BLaER1 (cell line): ENCODE results near the gene SLC24A3.
A peak's percentile ranks its signal among the peaks of the same experiment; 100 is the strongest.

Source experiments
- H3K27ac ChIP-seq: shearing (Covaris generic); formaldehyde crosslinking; 2 replicates; pipeline ENCODE4 v1.8.1; 2022
- H3K27me3 ChIP-seq: shearing (Covaris generic); formaldehyde crosslinking; 2 replicates; pipeline ENCODE4 v1.8.1; 2022
- H3K36me3 ChIP-seq: shearing (Covaris generic); formaldehyde crosslinking; 2 replicates; pipeline ENCODE4 v1.8.1; 2022
- H3K4me1 ChIP-seq: shearing (Covaris generic); formaldehyde crosslinking; 2 replicates; pipeline ENCODE4 v1.8.1; 2022
- H3K4me2 ChIP-seq: shearing (Covaris generic); formaldehyde crosslinking; 2 replicates; pipeline ENCODE4 v1.8.1; 2022
- H3K4me3 ChIP-seq: shearing (Covaris generic); formaldehyde crosslinking; 2 replicates; pipeline ENCODE4 v1.8.1; 2022
- H3K9ac ChIP-seq: shearing (Covaris generic); formaldehyde crosslinking; 2 replicates; pipeline ENCODE4 v1.8.1; 2022
- H3K9me3 ChIP-seq: shearing (Covaris generic); formaldehyde crosslinking; 2 replicates; pipeline ENCODE4 v1.8.1; 2022
- H4K20me1 ChIP-seq: shearing (Covaris generic); formaldehyde crosslinking; 2 replicates; pipeline ENCODE4 v1.8.1; 2022
- Cebpa-rat ChIP-seq: shearing (Covaris generic); IDR thresholded peaks from 2 replicates; pipeline ENCODE4 v1.8.1; 2022

SLC24A3 gene

GRCh38 chr20:19426356-19426755, 213.9 kb downstream of the SLC24A3 start:
- TF ChIP-seq Cebpa-rat, result no peak
- H3K9ac ChIP-seq, result no peak overlapping the region
- H3K4me1 ChIP-seq, result peaks cover 53% of the 10 kb centered on the region
- no peaks in the 10 kb centered on the region for H4K20me1 ChIP-seq
- H3K27me3 ChIP-seq, result no peaks in the 10 kb centered on the region
- no peak overlapping the region for H3K27ac ChIP-seq
- no peak overlapping the region for H3K4me3 ChIP-seq
- H3K9me3 ChIP-seq, result peaks cover 7% of the 10 kb centered on the region
- H3K4me2 ChIP-seq, result no peak overlapping the region
- no peaks in the 10 kb centered on the region for H3K36me3 ChIP-seq

DNA sequence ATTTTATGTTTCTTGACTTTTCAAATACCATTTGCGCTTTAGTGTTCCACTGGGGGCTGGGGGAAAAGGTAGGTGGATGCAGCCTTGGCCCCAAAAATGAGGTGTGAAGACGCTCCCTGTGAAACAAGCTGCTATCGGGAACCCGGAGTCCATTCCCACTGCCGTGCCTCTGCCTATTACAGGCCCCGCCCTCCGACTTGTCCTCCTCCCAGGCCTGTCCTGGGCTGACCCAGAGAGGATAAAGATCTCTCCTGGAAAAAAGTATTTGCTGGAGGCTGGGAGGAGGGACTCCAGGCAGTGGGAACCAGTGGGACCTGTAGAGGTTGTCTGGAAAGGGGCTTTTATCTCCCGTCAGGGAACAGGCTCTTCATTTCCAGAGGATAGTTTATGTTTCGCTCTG, 215.0 kb downstream of the SLC24A3 start:
- H3K4me1 ChIP-seq, result peaks cover 50% of the 10 kb centered on the region

DNA sequence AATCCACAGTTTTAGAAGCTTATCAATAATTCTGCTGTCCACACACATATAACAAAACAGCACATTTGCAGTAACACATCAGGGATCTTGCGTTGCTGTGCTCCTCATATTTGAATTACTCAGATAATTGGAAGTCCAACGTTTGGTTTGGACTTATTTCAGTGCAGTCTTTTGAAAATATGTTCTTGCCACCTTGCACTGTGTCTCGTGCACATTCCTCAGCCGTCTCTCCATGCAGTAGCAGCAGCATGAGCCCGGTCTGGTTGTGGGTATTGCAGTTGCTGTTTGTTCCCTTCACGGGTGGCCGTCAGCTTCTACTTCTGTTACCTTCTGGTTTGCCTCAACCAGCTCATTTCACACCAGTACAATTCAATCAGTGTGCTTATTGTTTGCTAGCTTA, 215.5 kb downstream of the SLC24A3 start:
- Histone ChIP-seq H4K20me1 (no peaks in the 10 kb centered on the region), H3K36me3 (no peaks in the 10 kb centered on the region), H3K27me3 (no peaks in the 10 kb centered on the region), H3K27ac (no peak overlapping the region), H3K9ac (no peak overlapping the region), H3K4me3 (no peak overlapping the region), H3K9me3 (no peaks in the 10 kb centered on the region), H3K4me1 (peaks cover 48% of the 10 kb centered on the region), H3K4me2 (peak overlapping the region; percentile 72)
- no peak for TF ChIP-seq Cebpa-rat

More for the DNA sequence above, 215.0 kb downstream of the SLC24A3 start:
- Histone ChIP-seq H3K4me3 (no peak overlapping the region), H3K27me3 (no peaks in the 10 kb centered on the region), H3K4me2 (peak overlapping the region; percentile 72), H3K27ac (no peak overlapping the region), H4K20me1 (no peaks in the 10 kb centered on the region), H3K9ac (no peak overlapping the region), H3K36me3 (no peaks in the 10 kb centered on the region), H3K9me3 (no peaks in the 10 kb centered on the region)
- TF ChIP-seq Cebpa-rat, result no peak

GRCh38 chr20:19428324-19428723, 215.9 kb downstream of the SLC24A3 start:
- Histone ChIP-seq H3K27me3 (no peaks in the 10 kb centered on the region), H3K27ac (no peak overlapping the region)

GRCh38 chr20:19429538-19429937, 217.1 kb downstream of the SLC24A3 start:
- Histone ChIP-seq H4K20me1 (no peaks in the 10 kb centered on the region), H3K9me3 (no peaks in the 10 kb centered on the region), H3K9ac (no peak overlapping the region), H3K27ac (no peak overlapping the region), H3K4me1 (peaks cover 48% of the 10 kb centered on the region), H3K4me2 (peak overlapping the region; percentile 30; the same call in 1 of the 2 replicates), H3K4me3 (no peak overlapping the region), H3K27me3 (no peaks in the 10 kb centered on the region), H3K36me3 (no peaks in the 10 kb centered on the region)
- TF ChIP-seq Cebpa-rat, result no peak

More at GRCh38 chr20:19428324-19428723, 215.9 kb downstream of the SLC24A3 start:
- H3K4me1 ChIP-seq, result peaks cover 48% of the 10 kb centered on the region
- H4K20me1 ChIP-seq, result no peaks in the 10 kb centered on the region
- no peak for TF ChIP-seq Cebpa-rat
- no peak overlapping the region for H3K9ac ChIP-seq
- no peaks in the 10 kb centered on the region for H3K9me3 ChIP-seq
- peak overlapping the region; percentile 72 for H3K4me2 ChIP-seq
- no peaks in the 10 kb centered on the region for H3K36me3 ChIP-seq
- H3K4me3 ChIP-seq, result no peak overlapping the region

DNA sequence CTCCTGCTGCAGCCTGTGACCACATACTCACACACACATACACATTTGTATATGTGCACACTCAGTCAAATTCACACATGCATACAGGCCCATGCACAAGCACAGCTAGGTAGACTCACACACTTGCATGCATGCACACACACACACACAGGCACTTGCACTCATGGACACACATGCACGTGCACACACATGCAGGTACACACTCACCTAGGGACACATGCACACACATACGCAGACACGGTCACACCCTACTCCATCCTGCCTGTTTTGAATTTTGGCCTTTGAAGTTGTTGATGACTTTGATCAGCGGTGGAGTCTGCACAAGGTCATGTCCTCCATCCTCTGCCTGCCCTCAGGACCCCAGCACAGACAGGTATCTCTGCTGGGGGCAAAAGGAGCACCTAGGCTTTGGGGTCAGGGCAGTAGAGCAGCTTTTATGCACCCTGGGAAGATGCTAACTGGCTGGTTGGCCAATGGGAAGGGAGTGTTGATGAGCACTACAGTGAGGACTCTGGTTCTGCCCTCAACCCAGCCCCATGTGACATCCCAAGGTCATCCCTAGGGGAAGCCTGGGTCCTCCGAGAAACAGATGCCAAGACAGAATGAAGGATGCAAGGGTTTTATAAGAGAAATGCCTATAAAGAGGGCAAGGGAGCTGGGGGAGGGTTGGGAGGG, 218.3 kb downstream of the SLC24A3 start:
- Histone ChIP-seq H3K4me2 (peak overlapping the region; percentile 30), H4K20me1 (no peaks in the 10 kb centered on the region), H3K4me1 (peaks cover 49% of the 10 kb centered on the region), H3K4me3 (no peak overlapping the region), H3K27ac (no peak overlapping the region), H3K27me3 (no peaks in the 10 kb centered on the region), H3K36me3 (no peaks in the 10 kb centered on the region), H3K9ac (no peak overlapping the region), H3K9me3 (no peaks in the 10 kb centered on the region)
- TF ChIP-seq Cebpa-rat, result no peak

DNA sequence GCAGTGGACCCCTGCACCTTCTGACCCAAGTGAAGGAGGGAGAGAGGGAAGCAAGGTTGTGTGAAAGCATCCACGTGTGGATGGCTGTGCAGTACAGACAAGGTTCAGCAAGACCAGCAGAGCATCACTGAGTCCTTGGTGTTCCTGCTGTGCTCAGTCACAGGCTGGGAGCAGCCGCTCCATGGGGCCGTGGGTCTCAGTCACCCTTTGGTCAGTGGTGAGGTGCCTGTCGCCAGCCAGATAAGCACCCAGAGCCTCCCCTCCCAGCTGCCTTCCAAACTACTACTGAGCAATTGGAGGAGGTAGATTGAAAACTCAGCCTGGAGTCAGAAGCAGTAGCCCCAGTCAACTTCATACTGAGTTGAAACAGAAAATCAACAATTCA, 218.9 kb downstream of the SLC24A3 start:
- no peak overlapping the region for H3K27ac ChIP-seq
- H3K9me3 ChIP-seq, result no peaks in the 10 kb centered on the region
- H3K36me3 ChIP-seq, result no peaks in the 10 kb centered on the region
- no peaks in the 10 kb centered on the region for H3K27me3 ChIP-seq
- H3K4me2 ChIP-seq, result no peak overlapping the region
- TF ChIP-seq Cebpa-rat, result no peak
- no peaks in the 10 kb centered on the region for H4K20me1 ChIP-seq
- no peak overlapping the region for H3K4me3 ChIP-seq
- no peak overlapping the region for H3K9ac ChIP-seq
- peaks cover 49% of the 10 kb centered on the region for H3K4me1 ChIP-seq

- Histone ChIP-seq H3K36me3 (no peaks in the 10 kb centered on the region), H3K27ac (no peak overlapping the region), H3K4me3 (no peak overlapping the region), H3K9me3 (no peaks in the 10 kb centered on the region), H3K27me3 (no peaks in the 10 kb centered on the region), H3K4me1 (peaks cover 49% of the 10 kb centered on the region), H4K20me1 (no peaks in the 10 kb centered on the region), H3K4me2 (no peak overlapping the region), H3K9ac (no peak overlapping the region)
- no peak for TF ChIP-seq Cebpa-rat
Measured at GRCh38 chr20:19431906-19432305, 219.5 kb downstream of the SLC24A3 start.

GRCh38 chr20:19433371-19434350, 221.2 kb downstream of the SLC24A3 start:
- H3K4me1 ChIP-seq, result peaks cover 37% of the 10 kb centered on the region

DNA sequence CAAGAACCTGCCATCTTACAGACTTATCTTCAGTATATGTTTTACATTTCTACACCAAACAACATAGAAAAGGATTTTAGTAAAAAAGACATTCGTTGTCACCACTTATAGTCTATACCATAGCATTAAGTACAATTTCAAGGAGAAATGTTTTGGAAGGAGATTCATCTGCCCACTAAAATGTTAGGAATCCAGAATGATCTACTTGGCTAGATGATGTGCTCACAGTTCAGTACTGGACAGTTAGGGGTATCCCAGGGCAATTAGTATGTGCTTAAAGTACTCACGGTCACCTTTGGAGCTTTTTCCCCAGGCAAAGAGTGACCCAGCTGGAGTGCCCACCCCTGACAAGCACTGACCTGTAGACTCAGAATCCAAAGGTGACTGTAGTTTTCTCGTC, 222.9 kb downstream of the SLC24A3 start:
- H3K9ac ChIP-seq, result no peak overlapping the region
- H3K4me3 ChIP-seq, result no peak overlapping the region
- H3K27ac ChIP-seq, result no peak overlapping the region
- H3K4me2 ChIP-seq, result no peak overlapping the region
- H3K27me3 ChIP-seq, result no peaks in the 10 kb centered on the region
- H3K9me3 ChIP-seq, result no peaks in the 10 kb centered on the region
- H3K36me3 ChIP-seq, result no peaks in the 10 kb centered on the region
- no peak for TF ChIP-seq Cebpa-rat
- H4K20me1 ChIP-seq, result no peaks in the 10 kb centered on the region
- H3K4me1 ChIP-seq, result peaks cover 28% of the 10 kb centered on the region

More at GRCh38 chr20:19433371-19434350, 221.2 kb downstream of the SLC24A3 start:
- peak overlapping the region; percentile 78 for H3K4me2 ChIP-seq
- no peaks in the 10 kb centered on the region for H3K27me3 ChIP-seq
- TF ChIP-seq Cebpa-rat, result no peak
- H3K9me3 ChIP-seq, result no peaks in the 10 kb centered on the region
- H4K20me1 ChIP-seq, result no peaks in the 10 kb centered on the region
- no peaks in the 10 kb centered on the region for H3K36me3 ChIP-seq
- H3K4me3 ChIP-seq, result no peak overlapping the region
- no peak overlapping the region for H3K9ac ChIP-seq
- no peak overlapping the region for H3K27ac ChIP-seq
